HG03097 (cell line): ENCODE data around the gene EFR3B.
"Not testable (repeated sequence)": the region's sequence is repeated elsewhere in the genome, so short reads cannot be mapped to it uniquely, and the experiment has no call there.

Experiments used
- ATAC-seq: cut with Tn5 transposase; IDR thresholded peaks from one replicate; pipeline ENCODE4 v1.9.1; 2021; ENCODE audit not compliant: unreplicated experiment, low FRiP score

The EFR3B gene

DNA sequence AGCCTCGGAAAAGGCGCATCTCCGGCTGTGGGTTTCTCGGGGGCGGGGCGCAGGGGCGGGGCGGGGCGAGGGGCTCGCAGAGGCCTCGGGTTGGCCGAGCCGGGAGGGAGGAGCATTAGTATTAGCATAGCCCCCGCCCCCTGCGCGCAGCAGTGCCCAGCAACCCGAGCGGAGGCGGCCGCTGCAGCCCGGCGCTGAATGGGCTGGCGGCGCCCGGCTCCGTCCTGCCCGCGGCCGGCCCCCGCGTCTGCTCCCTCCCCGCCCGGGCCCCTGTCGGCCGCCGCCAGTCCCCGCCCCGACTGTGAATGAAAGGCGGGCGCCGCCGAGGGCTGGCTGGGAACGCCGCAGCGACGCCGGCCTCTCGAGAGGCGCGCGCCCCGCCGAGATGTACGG lies at the start of gene EFR3B:
Gene EFR3B, plus strand, starts transcription at position 149 of the 393 bp plus-strand sequence. Its CDS starts 237 bp downstream, at position 386.
- peak; percentile 87 for ATAC-seq

DNA sequence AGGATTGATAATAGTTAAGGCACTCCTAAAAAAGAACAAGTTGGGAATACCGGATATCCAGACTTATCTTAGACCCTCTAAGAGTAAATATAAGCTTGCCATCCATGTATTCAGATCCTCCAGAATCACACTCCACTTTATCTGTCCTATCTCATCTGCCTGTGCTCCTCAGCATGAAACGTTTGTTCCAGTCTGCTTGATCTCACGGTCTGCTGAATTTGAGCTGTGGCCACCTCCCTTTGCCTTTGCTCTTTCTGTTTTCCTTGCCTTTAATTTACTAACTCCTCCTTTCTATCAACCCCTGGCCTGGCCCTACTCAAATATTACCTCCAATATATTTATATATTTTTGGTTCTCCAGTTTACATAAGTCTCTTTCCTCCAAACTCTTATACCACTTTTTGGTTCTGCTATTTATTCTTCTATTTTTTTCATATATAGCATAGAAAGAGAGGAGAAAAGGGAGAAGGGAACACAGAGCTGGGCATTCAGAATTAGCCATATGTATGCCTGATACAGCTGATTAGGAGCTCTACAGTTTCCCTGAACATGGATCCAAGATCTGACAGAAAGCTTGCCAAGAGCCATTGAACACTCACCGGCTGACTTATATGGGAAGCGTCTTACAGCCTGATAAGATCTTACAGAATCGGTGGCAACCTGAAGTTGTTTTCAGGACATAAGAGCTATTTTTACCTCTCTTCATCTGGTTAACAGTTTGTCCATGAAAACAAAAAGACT lies 48.3 kb upstream of the EFR3B start:
- ATAC-seq, result no peak

GRCh38 chr2:24994146-24994724 lies 47.6 kb upstream of the EFR3B start:
- ATAC-seq, result no peak

DNA sequence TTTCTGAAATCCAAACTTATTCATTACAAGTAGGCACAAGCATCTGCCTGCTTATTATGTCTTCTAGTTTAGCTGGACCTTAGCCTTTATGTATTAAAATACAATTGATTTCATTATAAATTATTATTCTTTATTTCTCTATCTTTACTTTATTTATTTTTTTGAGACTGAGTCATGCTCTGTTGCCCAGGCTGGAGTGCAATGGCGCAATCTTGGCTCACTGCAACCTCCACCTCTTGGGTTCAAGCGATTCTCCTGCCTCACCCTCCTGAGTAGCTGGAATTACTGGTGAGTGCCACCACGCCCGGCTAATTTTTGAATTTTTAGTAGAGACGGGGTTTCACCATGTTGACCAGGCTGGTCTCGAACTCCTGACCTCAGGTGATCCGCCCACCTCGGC lies 42.8 kb upstream of the EFR3B start:
- ATAC-seq, result not testable (repeated sequence)

DNA sequence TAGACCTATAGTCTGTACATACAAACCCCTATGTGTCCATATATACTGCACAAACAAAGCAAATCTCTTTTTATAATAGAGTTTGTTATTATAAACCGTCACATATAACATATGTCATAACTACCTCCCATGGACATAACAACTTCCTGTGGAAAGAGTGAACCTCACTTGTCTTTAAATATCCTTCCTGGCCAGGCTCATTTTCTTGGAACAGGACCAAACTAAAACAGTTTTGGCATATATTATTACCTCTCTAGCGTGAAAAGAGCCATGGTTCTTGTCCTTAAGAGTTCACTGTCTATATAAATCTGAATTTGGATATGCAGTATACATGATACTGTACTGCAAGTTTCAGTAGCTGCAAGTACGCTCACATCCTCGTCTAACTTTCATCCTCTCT lies 41.8 kb upstream of the EFR3B start:
- no peak for ATAC-seq

DNA sequence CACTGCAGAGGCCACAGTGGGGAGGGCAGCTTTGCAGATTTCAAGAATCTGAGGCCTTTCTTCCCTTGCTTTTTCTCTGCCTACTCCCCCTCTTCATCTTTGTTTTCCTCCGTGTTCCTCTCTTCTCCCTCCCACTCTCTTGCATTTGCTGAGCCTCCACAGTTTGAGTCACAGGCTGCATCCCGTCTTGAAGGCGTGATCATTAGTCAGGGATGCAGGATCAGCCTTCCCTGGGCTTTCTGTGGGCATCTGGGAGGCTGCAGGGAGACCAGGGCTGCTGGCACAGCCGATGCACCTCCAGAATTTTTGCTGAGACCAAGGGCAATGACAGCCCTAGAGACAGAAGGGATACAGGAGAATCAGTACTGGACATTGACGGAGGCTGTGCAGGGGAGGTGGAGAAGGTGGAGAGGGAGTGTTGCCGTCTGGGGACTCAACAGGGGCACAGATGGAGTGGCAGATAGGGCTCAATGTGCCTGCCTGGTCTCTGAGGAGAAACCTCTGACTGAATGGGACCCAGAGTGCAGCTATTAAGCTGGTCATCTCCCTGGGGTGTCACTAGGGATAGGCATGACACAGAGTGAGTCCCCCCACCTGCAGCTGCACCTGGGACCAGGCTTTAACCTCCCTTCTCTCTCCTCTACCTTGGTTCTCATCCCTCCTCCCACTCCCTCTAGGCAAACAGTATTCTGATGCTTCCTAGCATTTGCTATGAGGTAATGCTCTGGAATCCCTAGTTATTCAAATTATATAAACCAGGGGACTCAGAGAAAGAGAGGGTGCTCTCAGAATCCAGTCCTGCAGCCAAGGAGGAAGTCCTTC lies 41.2 kb upstream of the EFR3B start:
- ATAC-seq, result no peak

- no peak for ATAC-seq
Measured at GRCh38 chr2:25001325-25001637, 40.6 kb upstream of the EFR3B start.

DNA sequence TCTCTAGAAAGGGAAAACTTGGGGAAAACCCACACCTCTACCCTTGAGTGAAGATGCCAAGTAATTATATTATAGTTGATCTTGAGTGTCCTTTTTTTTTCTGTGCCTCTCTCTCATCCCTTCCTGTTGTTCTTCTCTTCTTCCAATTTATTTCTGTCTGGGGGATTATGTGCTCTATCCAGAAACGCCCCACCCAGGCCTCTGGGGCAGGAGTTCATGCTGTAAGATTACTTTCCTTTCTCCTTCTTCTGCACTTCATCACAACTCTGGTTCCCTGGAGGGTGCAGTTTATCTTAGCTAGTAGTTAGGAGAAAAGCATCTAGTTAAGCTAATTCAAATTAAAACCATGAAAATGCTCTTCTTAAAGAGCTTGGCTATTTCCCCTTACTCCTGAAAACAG lies 39.8 kb upstream of the EFR3B start:
- no peak for ATAC-seq

GRCh38 chr2:25009954-25010353 lies 31.9 kb upstream of the EFR3B start:
- ATAC-seq, result no peak

DNA sequence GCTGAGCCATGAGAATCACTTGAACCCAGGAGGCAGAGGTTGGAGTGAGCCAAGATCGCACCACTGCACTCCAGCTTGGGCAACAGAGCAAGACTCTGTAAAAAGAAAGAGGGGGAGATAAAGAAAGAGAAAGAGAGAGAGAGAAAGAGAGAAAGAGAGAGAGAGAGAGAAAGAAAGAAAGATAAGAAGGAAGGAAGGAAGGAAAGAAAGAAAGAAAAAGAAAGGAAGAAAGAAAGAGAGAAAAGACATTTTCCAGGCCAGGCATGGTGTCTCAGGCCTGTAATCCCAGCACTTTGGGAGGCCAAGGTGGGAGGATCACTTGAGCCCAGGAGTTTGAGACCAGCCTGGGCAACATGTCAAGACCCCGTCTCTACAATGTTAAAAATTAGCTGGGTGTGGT lies 30.5 kb upstream of the EFR3B start:
- ATAC-seq, result not testable (repeated sequence)

DNA sequence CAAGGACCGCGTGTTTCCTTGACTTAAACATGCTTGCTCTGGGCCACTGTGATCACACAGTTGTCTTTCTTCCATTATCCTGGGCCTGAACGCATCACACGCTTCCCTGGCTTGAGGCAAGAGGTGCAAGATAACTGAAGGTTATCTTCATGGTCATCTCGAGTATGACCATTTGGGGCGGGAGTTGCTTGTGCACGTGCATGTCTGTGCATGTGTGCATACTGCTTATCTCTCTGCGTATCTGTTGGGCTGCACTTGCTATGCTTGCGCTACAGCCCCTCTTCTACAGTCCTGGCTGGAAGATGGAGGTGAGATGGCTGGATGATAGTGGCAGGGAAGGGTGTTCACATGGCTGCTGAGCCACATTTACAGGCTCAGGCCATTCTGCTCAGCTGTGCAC lies 27.2 kb upstream of the EFR3B start:
- no peak for ATAC-seq

DNA sequence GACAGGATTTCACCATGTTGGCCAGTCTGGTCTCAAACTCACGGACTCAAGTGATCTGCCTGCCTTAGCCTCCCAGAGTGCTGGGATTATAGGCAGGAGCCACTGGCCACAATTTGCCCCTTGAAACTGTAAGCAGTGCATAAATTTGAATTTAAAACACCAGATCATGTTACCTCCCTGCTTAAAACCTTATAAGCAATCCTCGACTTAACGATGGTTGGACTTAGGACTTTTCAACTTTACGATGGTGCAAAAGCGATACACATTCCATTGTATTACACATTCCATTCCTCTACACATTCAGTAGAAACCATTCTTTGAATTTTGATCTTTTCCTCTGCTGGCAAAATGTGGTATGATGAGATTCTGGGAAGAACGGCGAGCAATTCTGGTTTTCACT lies 23.2 kb upstream of the EFR3B start:
- ATAC-seq, result no peak

GRCh38 chr2:25021791-25022362 lies 20.0 kb upstream of the EFR3B start:
- ATAC-seq, result no peak

DNA sequence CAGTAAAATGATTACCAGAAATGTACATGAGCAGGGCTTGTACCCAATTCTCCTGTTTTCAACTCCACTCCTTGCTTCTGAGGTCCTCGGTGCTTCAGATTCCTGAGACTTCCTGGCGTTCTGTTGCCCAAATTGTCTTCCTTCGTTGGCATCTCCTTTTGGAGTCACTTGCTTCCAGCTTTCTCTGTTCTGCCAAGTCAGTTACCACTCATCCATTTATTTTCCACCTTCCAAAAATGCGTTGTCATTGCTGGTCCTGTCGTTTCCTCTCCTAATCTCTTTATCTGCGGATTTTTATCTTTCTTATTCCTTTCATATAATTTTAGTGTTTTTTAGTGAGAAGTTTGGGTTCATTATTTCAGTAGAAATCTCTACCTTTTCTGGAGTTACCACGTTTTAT lies 18.5 kb upstream of the EFR3B start:
- no peak for ATAC-seq

DNA sequence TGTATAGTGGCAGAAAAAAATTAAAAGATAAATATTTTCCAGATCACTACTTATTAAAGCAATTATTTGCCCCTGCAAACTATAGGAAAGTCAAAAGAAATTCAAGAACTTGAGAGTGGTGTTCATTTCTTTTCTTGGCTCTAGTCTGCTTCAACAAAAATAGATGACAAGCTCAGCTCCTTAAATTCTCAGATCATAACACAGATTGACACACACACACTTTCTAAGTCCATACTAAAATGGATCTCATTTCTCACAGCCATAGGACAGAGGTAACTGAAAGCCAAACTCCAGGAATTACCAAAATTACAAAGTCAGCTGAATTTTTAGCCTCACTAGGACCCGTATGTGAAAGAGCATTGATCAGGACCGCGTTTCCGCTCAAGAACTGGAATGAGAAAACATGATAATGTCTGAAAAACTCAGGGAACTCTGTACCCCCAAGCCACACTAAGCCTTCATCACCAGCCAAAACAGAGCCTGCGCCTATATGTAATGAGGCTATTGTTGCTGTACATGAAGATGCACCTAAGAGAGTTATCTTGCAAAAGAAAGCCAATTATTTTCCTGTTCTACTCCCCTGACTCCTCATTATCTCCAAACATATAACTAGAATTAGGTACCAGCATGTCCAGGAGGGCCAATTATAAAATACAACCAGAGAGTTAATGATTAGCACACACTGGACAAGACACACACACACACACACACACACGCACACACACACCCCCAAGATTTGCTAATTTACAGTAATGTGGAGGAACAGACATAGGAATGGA lies 16.5 kb upstream of the EFR3B start:
- ATAC-seq, result no peak

DNA sequence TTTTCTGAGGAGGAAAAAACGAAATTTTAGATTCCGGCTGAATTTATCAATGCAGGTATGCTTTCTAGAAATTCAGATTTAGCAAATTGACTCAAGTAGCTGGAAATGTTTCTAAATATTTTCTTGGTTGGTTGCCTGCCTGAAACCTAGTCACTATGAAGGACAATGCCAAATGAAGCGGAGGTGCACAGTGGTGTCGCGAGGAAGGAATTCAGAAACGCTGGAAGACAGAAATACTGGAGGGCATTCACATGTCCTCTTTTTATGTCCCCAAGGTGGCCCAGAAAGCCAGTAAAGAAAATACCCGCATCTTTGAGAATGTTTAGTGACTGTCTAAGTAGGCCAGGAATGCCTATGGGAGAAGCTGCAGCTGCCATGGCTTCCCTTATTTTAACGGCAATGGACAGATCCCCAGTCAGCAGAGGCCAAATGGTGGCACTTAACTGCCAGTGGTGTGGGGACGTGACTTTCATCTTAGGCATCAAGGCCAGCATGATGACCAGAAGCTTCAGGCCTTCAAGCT lies 15.8 kb upstream of the EFR3B start:
- ATAC-seq, result no peak

- ATAC-seq, result no peak
Measured at GRCh38 chr2:25029183-25029554, 12.7 kb upstream of the EFR3B start.

DNA sequence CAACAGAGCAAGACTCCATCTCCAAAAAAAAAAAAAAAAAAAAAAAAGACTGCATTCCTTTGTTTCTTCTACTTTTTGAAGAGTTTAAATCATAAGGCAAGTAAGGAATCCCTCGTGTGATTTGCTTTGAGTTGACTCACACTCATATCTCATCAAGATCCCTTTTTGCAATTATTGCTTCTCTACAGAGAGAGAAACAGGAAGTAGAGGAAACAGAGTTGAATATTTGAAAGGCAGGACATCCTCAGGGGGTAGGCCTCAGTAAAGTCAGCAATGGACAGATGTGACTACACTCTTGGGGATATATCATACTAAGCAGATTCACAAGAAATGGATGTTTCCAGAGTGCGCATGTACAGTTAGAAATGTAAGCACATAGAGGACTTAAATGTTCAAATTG lies 11.2 kb upstream of the EFR3B start:
- ATAC-seq, result no peak

DNA sequence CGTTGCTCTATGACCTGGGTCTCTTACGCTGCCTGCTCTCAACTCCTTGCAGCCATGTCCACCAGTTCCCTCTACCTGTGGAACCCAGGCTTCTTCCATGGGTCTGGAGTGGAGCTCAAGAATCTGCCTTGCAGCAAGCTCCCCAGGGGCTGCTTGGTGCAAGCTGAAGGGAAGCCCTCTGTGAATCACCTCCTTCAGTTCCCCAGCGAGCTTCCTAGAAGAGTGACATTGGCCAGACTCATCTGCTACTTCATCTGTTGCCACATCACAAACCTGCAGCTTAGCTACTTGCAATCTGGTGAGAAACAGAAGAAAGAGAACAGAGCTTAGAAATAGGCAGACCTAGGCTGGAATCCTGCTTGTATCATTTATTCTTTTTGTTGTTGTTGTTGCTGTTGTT lies 9.8 kb upstream of the EFR3B start:
- no peak for ATAC-seq

DNA sequence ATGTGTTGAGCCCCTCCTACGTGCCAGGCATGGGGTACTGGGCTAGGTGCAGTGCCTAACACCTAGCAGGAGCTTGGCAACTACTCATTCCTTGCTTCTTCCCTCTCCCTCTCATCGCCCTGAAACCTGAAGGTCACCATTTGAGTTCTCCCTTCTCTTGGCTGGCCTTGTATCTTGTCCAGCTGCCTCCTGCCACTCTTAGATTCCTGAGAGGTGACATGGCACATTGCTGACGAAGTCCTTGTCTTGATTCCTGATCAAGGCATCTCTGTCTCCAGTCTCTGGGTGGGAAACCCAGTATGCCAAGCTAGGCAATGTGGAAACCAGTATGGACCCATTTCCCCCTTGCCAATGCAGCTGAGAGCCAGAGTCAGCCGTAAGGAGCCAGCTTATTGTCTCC lies 9.0 kb upstream of the EFR3B start:
- ATAC-seq, result no peak

DNA sequence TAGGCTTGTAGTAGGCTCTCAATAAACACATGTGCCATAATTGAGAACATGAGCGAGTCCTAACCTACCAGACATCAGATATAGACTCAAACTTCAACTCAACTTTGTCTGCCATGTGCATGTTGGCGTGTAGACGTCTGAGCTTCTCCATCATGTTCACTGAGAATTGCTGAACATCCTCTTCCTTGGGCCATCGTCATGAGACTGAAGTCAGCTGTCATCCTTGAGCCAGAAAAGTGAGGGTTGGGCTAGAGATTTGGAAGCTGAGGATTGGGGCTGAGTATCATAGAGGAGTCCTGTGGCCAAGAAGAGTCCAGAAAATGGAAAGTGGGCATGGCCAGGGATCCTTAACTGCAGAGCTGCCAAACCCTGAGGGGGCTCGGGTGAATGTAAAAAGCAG lies 7.8 kb upstream of the EFR3B start:
- ATAC-seq, result no peak
